ENCODE results near the gene TTC23. TPM values are rescaled to one million over a fixed set of nuclear protein-coding genes. Genes with fewer than 3 reads are reported as not detected.

Gene TTC23
- total RNA-seq, 1 donor from 2014 or later, result 23.1 TPM

GRCh38 chr15:99092554-99093172, 156.7 kb downstream of the TTC23 start:
- Mint-ChIP-seq H3K4me1 (ENCODE audit: unreplicated experiment) (peaks cover 3% of the 10 kb centered on the region), H3K27me3 (ENCODE audit: unreplicated experiment) (peaks cover 11% of the 10 kb centered on the region), H3K36me3 (ENCODE audit: unreplicated experiment) (no peaks in the 10 kb centered on the region), H3K9me3 (ENCODE audit: unreplicated experiment) (no peaks in the 10 kb centered on the region), H3K4me3 (ENCODE audit: unreplicated experiment) (no peak overlapping the region), H3K27ac (ENCODE audit: unreplicated experiment) (no peak overlapping the region)
- TF ChIP-seq CTCF (IDR thresholded peaks at IDR 0.05), result no peak
- no peak for DNase-seq (ENCODE audit: extremely low spot score, unreplicated experiment)

DNA sequence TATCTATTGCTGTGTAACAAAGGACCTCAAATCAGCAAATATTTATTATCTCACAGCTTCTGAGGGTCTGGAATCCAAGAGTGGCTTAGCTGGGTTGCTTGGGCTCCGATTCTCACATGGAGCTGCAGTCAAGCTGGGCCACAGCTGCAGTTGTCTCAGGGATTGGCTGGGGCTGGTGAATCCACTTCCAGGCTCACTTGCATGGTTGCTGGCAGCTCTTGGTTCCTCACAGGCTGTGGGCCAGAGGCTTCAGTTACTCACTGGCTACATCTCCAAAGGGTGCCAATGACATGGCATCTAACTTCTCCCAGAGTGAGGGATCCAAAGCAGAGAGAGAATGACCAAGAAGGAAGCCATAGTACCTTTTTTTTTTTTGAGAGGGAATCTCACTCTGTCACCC, 158.4 kb downstream of the TTC23 start:
- Mint-ChIP-seq H3K36me3 (ENCODE audit: unreplicated experiment) (no peaks in the 10 kb centered on the region), H3K27me3 (ENCODE audit: unreplicated experiment) (peaks cover 12% of the 10 kb centered on the region), H3K4me1 (ENCODE audit: unreplicated experiment) (peaks cover 3% of the 10 kb centered on the region), H3K4me3 (ENCODE audit: unreplicated experiment) (no peak overlapping the region), H3K9me3 (ENCODE audit: unreplicated experiment) (no peaks in the 10 kb centered on the region), H3K27ac (ENCODE audit: unreplicated experiment) (no peak overlapping the region)
- DNase-seq (ENCODE audit: extremely low spot score, unreplicated experiment), result no peak
- no peak for TF ChIP-seq CTCF (IDR thresholded peaks at IDR 0.05)

- no peaks in the 10 kb centered on the region for H3K36me3 Mint-ChIP-seq (ENCODE audit: unreplicated experiment)
- no peak overlapping the region for H3K4me3 Mint-ChIP-seq (ENCODE audit: unreplicated experiment)
- DNase-seq (ENCODE audit: extremely low spot score, unreplicated experiment), result no peak
- no peaks in the 10 kb centered on the region for H3K9me3 Mint-ChIP-seq (ENCODE audit: unreplicated experiment)
- H3K27me3 Mint-ChIP-seq (ENCODE audit: unreplicated experiment), result peaks cover 12% of the 10 kb centered on the region
- no peak overlapping the region for H3K27ac Mint-ChIP-seq (ENCODE audit: unreplicated experiment)
- TF ChIP-seq CTCF (IDR thresholded peaks at IDR 0.05), result no peak
- H3K4me1 Mint-ChIP-seq (ENCODE audit: unreplicated experiment), result peaks cover 3% of the 10 kb centered on the region
Observed at GRCh38 chr15:99090011-99090699, 159.2 kb downstream of the TTC23 start.

GRCh38 chr15:99087405-99087943, 161.9 kb downstream of the TTC23 start:
- Mint-ChIP-seq H3K4me3 (ENCODE audit: unreplicated experiment) (no peak overlapping the region), H3K4me1 (ENCODE audit: unreplicated experiment) (peaks cover 3% of the 10 kb centered on the region), H3K9me3 (ENCODE audit: unreplicated experiment) (peaks cover 5% of the 10 kb centered on the region), H3K27ac (ENCODE audit: unreplicated experiment) (no peak overlapping the region), H3K27me3 (ENCODE audit: unreplicated experiment) (peaks cover 20% of the 10 kb centered on the region), H3K36me3 (ENCODE audit: unreplicated experiment) (no peaks in the 10 kb centered on the region)
- no peak for TF ChIP-seq CTCF (IDR thresholded peaks at IDR 0.05)
- no peak for DNase-seq (ENCODE audit: extremely low spot score, unreplicated experiment)

- Mint-ChIP-seq H3K27me3 (ENCODE audit: unreplicated experiment) (peaks cover 28% of the 10 kb centered on the region), H3K9me3 (ENCODE audit: unreplicated experiment) (peaks cover 12% of the 10 kb centered on the region), H3K4me3 (ENCODE audit: unreplicated experiment) (no peak overlapping the region), H3K4me1 (ENCODE audit: unreplicated experiment) (peaks cover 3% of the 10 kb centered on the region), H3K27ac (ENCODE audit: unreplicated experiment) (no peak overlapping the region), H3K36me3 (ENCODE audit: unreplicated experiment) (no peaks in the 10 kb centered on the region)
- no peak for DNase-seq (ENCODE audit: extremely low spot score, unreplicated experiment)
- TF ChIP-seq CTCF (IDR thresholded peaks at IDR 0.05), result no peak
Observed at GRCh38 chr15:99086327-99086667, 163.1 kb downstream of the TTC23 start.
